Adrenal gland (tissue), 5 donors: ENCODE data around the gene CSK.

Source experiments
- POLR2A ChIP-seq, 2 donors: fragments of 450-650 bp; IDR thresholded peaks; one replicate each; pipeline ENCODE4 v1.6.1; 2017; ENCODE audit warnings: antibody characterized with exemption in 2 of 2, mild to moderate bottlenecking in 2 of 2, moderate library complexity in 1 of 2
- TF ChIP-seq, protein P1 (sequence below), 6 experiments: fragments of 450-650 bp in 4 of 6; fragments of 200-600 bp in 2 of 6; sonication (generic) in 1 of 6; IDR thresholded peaks; 1 replicate in 5 of 6; 2 replicates in 1 of 6; pipeline versions ENCODE4 v1.5.1 to v1.8.0; 2016 to 2021; ENCODE audit warnings: antibody characterized with exemption in 6 of 6, mild to moderate bottlenecking in 2 of 6, moderate library complexity in 1 of 6
- donor health status: DM: no; HTN: no; CAD: no.

DNA sequence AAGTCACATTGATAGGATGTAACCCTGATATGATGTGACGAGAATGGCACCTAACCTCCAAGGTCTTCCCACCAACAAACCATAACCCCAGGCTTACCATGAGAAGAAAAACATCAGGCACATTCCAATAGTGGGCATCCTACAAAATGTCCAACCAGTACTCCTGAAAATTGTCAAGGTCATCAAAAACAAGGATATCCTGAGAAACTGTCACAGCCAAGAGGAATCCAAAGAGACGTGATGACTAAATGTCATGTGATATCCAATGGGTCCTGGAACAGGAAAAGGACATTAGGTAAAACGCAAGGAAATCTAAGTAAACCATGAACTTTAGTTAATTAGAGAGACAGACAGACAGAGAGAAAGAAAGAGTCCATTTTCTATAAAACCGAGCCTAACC lies 35.5 kb upstream of the CSK start:
- no peak for TF ChIP-seq POLR2A (IDR thresholded peaks at IDR 0.05)
- TF ChIP-seq, protein P1, sequence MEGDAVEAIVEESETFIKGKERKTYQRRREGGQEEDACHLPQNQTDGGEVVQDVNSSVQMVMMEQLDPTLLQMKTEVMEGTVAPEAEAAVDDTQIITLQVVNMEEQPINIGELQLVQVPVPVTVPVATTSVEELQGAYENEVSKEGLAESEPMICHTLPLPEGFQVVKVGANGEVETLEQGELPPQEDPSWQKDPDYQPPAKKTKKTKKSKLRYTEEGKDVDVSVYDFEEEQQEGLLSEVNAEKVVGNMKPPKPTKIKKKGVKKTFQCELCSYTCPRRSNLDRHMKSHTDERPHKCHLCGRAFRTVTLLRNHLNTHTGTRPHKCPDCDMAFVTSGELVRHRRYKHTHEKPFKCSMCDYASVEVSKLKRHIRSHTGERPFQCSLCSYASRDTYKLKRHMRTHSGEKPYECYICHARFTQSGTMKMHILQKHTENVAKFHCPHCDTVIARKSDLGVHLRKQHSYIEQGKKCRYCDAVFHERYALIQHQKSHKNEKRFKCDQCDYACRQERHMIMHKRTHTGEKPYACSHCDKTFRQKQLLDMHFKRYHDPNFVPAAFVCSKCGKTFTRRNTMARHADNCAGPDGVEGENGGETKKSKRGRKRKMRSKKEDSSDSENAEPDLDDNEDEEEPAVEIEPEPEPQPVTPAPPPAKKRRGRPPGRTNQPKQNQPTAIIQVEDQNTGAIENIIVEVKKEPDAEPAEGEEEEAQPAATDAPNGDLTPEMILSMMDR (IDR thresholded peaks at IDR 0.05): no peak
